ENCODE measurements around the gene TRAPPC6A.

The TRAPPC6A gene

GRCh38 chr19:45150180-45150579, 27.9 kb downstream of the TRAPPC6A start:
- DNase-seq (ENCODE audit: low read depth in 2 of 3, low spot score in 1 of 3), result no peak

GRCh38 chr19:45149129-45149528, 28.9 kb downstream of the TRAPPC6A start:
- DNase-seq (ENCODE audit: low read depth in 2 of 3, low spot score in 1 of 3), result no peak

- DNase-seq (ENCODE audit: low read depth in 2 of 3, low spot score in 1 of 3), result no peak
These were observed 30.0 kb downstream of the TRAPPC6A start for GRCh38 chr19:45147835-45148676.

- no peak for DNase-seq (ENCODE audit: low read depth in 2 of 3, low spot score in 1 of 3)
These were observed 31.3 kb downstream of the TRAPPC6A start for GRCh38 chr19:45146741-45147205.

GRCh38 chr19:45146251-45146650, 31.8 kb downstream of the TRAPPC6A start:
- no peak for DNase-seq (ENCODE audit: low read depth in 2 of 3, low spot score in 1 of 3)

GRCh38 chr19:45145270-45146189, 32.5 kb downstream of the TRAPPC6A start:
- no peak for DNase-seq (ENCODE audit: low read depth in 2 of 3, low spot score in 1 of 3)

GRCh38 chr19:45144431-45145269, 33.4 kb downstream of the TRAPPC6A start:
- no peak for DNase-seq (ENCODE audit: low read depth in 2 of 3, low spot score in 1 of 3)

GRCh38 chr19:45142726-45143110, 35.3 kb downstream of the TRAPPC6A start:
- DNase-seq (ENCODE audit: low read depth in 2 of 3, low spot score in 1 of 3), result no peak

GRCh38 chr19:45142016-45142725, 35.9 kb downstream of the TRAPPC6A start:
- no peak for DNase-seq (ENCODE audit: low read depth in 2 of 3, low spot score in 1 of 3)

GRCh38 chr19:45141203-45141900, 36.7 kb downstream of the TRAPPC6A start:
- no peak for DNase-seq (ENCODE audit: low read depth in 2 of 3, low spot score in 1 of 3)

GRCh38 chr19:45140533-45140932, 37.5 kb downstream of the TRAPPC6A start:
- DNase-seq (ENCODE audit: low read depth in 2 of 3, low spot score in 1 of 3), result no peak

- DNase-seq (ENCODE audit: low read depth in 2 of 3, low spot score in 1 of 3), result no peak
These were observed 37.9 kb downstream of the TRAPPC6A start for GRCh38 chr19:45140144-45140503.

- no peak for DNase-seq (ENCODE audit: low read depth in 2 of 3, low spot score in 1 of 3)
These were observed 38.5 kb downstream of the TRAPPC6A start for GRCh38 chr19:45139286-45140143.

- DNase-seq (ENCODE audit: low read depth in 2 of 3, low spot score in 1 of 3), result no peak
These were observed 39.7 kb downstream of the TRAPPC6A start for GRCh38 chr19:45138303-45138751.

- no peak for DNase-seq (ENCODE audit: low read depth in 2 of 3, low spot score in 1 of 3)
These were observed 40.8 kb downstream of the TRAPPC6A start for GRCh38 chr19:45137179-45137761.

- no peak for DNase-seq (ENCODE audit: low read depth in 2 of 3, low spot score in 1 of 3)
These were observed 41.4 kb downstream of the TRAPPC6A start for GRCh38 chr19:45136507-45137178.

GRCh38 chr19:45135176-45135885, 42.7 kb downstream of the TRAPPC6A start:
- no peak for DNase-seq (ENCODE audit: low read depth in 2 of 3, low spot score in 1 of 3)
